Keratinocyte (primary cell): ENCODE measurements around the gene UBE4B.

ENCODE experiments used
- EZH2 ChIP-seq: IDR thresholded peaks from one replicate; pipeline ENCODE4 v1.6.1; 2012; ENCODE audit warnings: inconsistent platforms, mild to moderate bottlenecking, low read length, moderate library complexity
- TF ChIP-seq, protein P1 (sequence below), 3 experiments: IDR thresholded peaks in 1 of 3; conservative IDR thresholded peaks in 1 of 3; optimal IDR thresholded peaks in 1 of 3; 2 replicates in 2 of 3; 3 replicates in 1 of 3; pipeline versions ENCODE3 to v1.5.1; 2011; ENCODE audit warnings: low read length in 3 of 3, mild to moderate bottlenecking in 3 of 3, moderate library complexity in 2 of 3, control low read depth in 1 of 3, inconsistent platforms in 1 of 3; ENCODE audit not compliant: insufficient read depth in 2 of 3; ENCODE audit errors: extremely low read depth in 1 of 3

GRCh38 chr1:10211805-10212410 is 179.2 kb downstream of the UBE4B start:
- TF ChIP-seq, protein P1, sequence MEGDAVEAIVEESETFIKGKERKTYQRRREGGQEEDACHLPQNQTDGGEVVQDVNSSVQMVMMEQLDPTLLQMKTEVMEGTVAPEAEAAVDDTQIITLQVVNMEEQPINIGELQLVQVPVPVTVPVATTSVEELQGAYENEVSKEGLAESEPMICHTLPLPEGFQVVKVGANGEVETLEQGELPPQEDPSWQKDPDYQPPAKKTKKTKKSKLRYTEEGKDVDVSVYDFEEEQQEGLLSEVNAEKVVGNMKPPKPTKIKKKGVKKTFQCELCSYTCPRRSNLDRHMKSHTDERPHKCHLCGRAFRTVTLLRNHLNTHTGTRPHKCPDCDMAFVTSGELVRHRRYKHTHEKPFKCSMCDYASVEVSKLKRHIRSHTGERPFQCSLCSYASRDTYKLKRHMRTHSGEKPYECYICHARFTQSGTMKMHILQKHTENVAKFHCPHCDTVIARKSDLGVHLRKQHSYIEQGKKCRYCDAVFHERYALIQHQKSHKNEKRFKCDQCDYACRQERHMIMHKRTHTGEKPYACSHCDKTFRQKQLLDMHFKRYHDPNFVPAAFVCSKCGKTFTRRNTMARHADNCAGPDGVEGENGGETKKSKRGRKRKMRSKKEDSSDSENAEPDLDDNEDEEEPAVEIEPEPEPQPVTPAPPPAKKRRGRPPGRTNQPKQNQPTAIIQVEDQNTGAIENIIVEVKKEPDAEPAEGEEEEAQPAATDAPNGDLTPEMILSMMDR (optimal IDR thresholded peaks at IDR 0.05 in 1 of 3, IDR thresholded peaks at IDR 0.05 in 1 of 3, conservative IDR thresholded peaks at IDR 0.05 in 1 of 3; ENCODE audit: extremely low read depth in 1 of 3, insufficient read depth in 2 of 3, low read length in 3 of 3), result no peak
- TF ChIP-seq EZH2, result no peak
